HK-2 (cell line): ENCODE measurements around the gene PSPC1.
"Not testable (repeated sequence)": the region's sequence is repeated elsewhere in the genome, so short reads cannot be mapped to it uniquely, and the experiment has no call there.

Experiments used
- DNase-seq: peaks from one replicate; pipeline ENCODE4 v3.0.0-alpha.2; 2018; ENCODE audit not compliant: unreplicated experiment

The PSPC1 gene

GRCh38 chr13:19763618-19764017, 19.1 kb downstream of the PSPC1 start:
- no peak for DNase-seq

- DNase-seq = no peak
These were observed 23.1 kb downstream of the PSPC1 start for GRCh38 chr13:19759669-19760068.

- no peak for DNase-seq
These were observed 40.1 kb downstream of the PSPC1 start for GRCh38 chr13:19742643-19743042.

- no peak for DNase-seq
These were observed 44.7 kb downstream of the PSPC1 start for GRCh38 chr13:19737844-19738557.

GRCh38 chr13:19726611-19727010, 56.1 kb downstream of the PSPC1 start:
- DNase-seq = no peak

GRCh38 chr13:19725320-19725719, 57.4 kb downstream of the PSPC1 start:
- DNase-seq = no peak

- no peak for DNase-seq
These were observed 62.7 kb downstream of the PSPC1 start for GRCh38 chr13:19720039-19720438.

GRCh38 chr13:19713186-19713965, 69.4 kb downstream of the PSPC1 start:
- no peak for DNase-seq

- not testable (repeated sequence) for DNase-seq
These were observed 73.0 kb downstream of the PSPC1 start for GRCh38 chr13:19709782-19710181.

GRCh38 chr13:19709039-19709438, 73.7 kb downstream of the PSPC1 start:
- not testable (repeated sequence) for DNase-seq

GRCh38 chr13:19704256-19704655, 78.5 kb downstream of the PSPC1 start:
- not testable (repeated sequence) for DNase-seq

- DNase-seq = not testable (repeated sequence)
These were observed 81.1 kb downstream of the PSPC1 start for GRCh38 chr13:19701619-19702018.

GRCh38 chr13:19700963-19701362, 81.8 kb downstream of the PSPC1 start:
- DNase-seq = not testable (repeated sequence)

- DNase-seq = no peak
These were observed 86.9 kb downstream of the PSPC1 start for GRCh38 chr13:19695829-19696228.

GRCh38 chr13:19695428-19695827, 87.3 kb downstream of the PSPC1 start:
- no peak for DNase-seq

GRCh38 chr13:19691447-19691846, 91.3 kb downstream of the PSPC1 start:
- DNase-seq = not testable (repeated sequence)

- DNase-seq = no peak
These were observed 97.3 kb downstream of the PSPC1 start for GRCh38 chr13:19685437-19685836.

GRCh38 chr13:19685034-19685433, 97.7 kb downstream of the PSPC1 start:
- no peak for DNase-seq

- DNase-seq = no peak
These were observed 101.2 kb downstream of the PSPC1 start for GRCh38 chr13:19681517-19681916.

GRCh38 chr13:19680751-19681150, 102.0 kb downstream of the PSPC1 start:
- no peak for DNase-seq

GRCh38 chr13:19676168-19676567, 106.6 kb downstream of the PSPC1 start:
- DNase-seq = no peak

- no peak for DNase-seq
These were observed 107.8 kb downstream of the PSPC1 start for GRCh38 chr13:19674898-19675297.
